HepG2 (cell line): ENCODE measurements around the gene CDCP1. TPM values are rescaled to one million over a fixed set of nuclear protein-coding genes. Genes with fewer than 3 reads are reported as not detected.

ENCODE experiments used
- ATAC-seq: fragments of 200-7000 bp; cut with Tn5 transposase; 3 replicates; pipeline ENCODE4 v1.9.1; 2020; ENCODE audit warnings: mild to moderate bottlenecking, moderate library complexity
- BruUV-seq: library from RNA; stranded (reverse); fragments of 400-500 nt; replicated peaks from 2 replicates; lab custom pipeline; 2021; lab: Mats Ljungman, UMichigan
- CTCF ChIA-PET: fragments of 300-600 bp; formaldehyde crosslinking; extraction: SDS; loops from one replicate; lab custom pipeline; 2021; ENCODE audit warnings: low total read pairs, inconsistent platforms, low intra/inter-chr PET ratio; lab: Yijun Ruan, JAX
- POLR2A ChIA-PET: fragments of 350-600 bp; sonication (Branson Sonifier 250); formaldehyde crosslinking; loops from one replicate; lab custom pipeline; 2020; ENCODE audit warnings: antibody characterized with exemption, inconsistent platforms; lab: Yijun Ruan, JAX
- DNase-seq: peaks from one replicate; pipeline ENCODE4 v3.0.0-alpha.2; 2015; ENCODE audit warnings: low spot score
- FAIRE-seq: peaks from 3 replicates; lab custom pipeline; 2011; peaks lifted over from hg19 to GRCh38; lab: Jason Lieb, UNC
- H2AFZ ChIP-seq: one replicate; pipeline ENCODE4 v1.6.1; 2011; ENCODE audit warnings: low read length, inconsistent platforms
- H3K27ac ChIP-seq: fragments of 300-600 bp; 3 replicates; pipeline ENCODE4 v1.8.0; 2011; ENCODE audit warnings: mixed run types, mild to moderate bottlenecking, mixed read lengths, low read length, inconsistent platforms; ENCODE audit not compliant: insufficient read depth; ENCODE audit errors: extremely low read length
- H3K27me3 ChIP-seq, 2 experiments: fragments of 200-600 bp in 1 of 2; 2 replicates in 1 of 2; 3 replicates in 1 of 2; pipeline versions ENCODE4 v1.6.0 to v1.8.0; 2011; ENCODE audit warnings: low read length in 2 of 2, mild to moderate bottlenecking in 2 of 2, moderate library complexity in 2 of 2, inconsistent platforms in 1 of 2; ENCODE audit not compliant: insufficient read depth in 2 of 2, control insufficient read depth in 1 of 2
- H3K36me3 ChIP-seq, 2 experiments: fragments of 200-600 bp in 1 of 2; replicated peaks in 1 of 2; 2 replicates in 1 of 2; 3 replicates in 1 of 2; pipeline versions ENCODE4 v1.5.1 to v1.8.0; 2011; ENCODE audit warnings: low read length in 2 of 2, inconsistent platforms in 1 of 2; ENCODE audit not compliant: insufficient read depth in 2 of 2, control insufficient read depth in 1 of 2
- H3K4me1 ChIP-seq: 2 replicates; pipeline ENCODE4 v1.5.1; 2012; ENCODE audit warnings: low read length, inconsistent platforms; ENCODE audit not compliant: insufficient read depth
- H3K4me2 ChIP-seq: 2 replicates; pipeline ENCODE4 v1.6.0; 2011; ENCODE audit warnings: low read depth, low read length, inconsistent platforms
- H3K4me3 ChIP-seq, 3 experiments: fragments of 200-600 bp in 1 of 3; sonication (generic), shearing (Covaris generic) in 1 of 3; replicated peaks in 1 of 3; 2 replicates each; pipeline ENCODE4 v1.5.1; 2011 to 2016; ENCODE audit warnings: low read length in 3 of 3, inconsistent platforms in 2 of 3, low read depth in 2 of 3, mild to moderate bottlenecking in 2 of 3, control low read depth in 1 of 3, mixed read lengths in 1 of 3; ENCODE audit not compliant: insufficient read depth in 1 of 3
- H3K79me2 ChIP-seq: one replicate; pipeline ENCODE4 v1.6.1; 2011; ENCODE audit warnings: low read length, inconsistent platforms; ENCODE audit not compliant: insufficient read depth
- H3K9ac ChIP-seq: 2 replicates; pipeline ENCODE4 v1.6.0; 2011; ENCODE audit warnings: mild to moderate bottlenecking, low read depth, low read length, inconsistent platforms; ENCODE audit not compliant: insufficient read depth
- H3K9me3 ChIP-seq: 2 replicates; pipeline ENCODE4 v1.5.1; 2012; ENCODE audit warnings: mild to moderate bottlenecking, low read length
- H4K20me1 ChIP-seq: 2 replicates; pipeline ENCODE4 v1.6.0; 2011; ENCODE audit warnings: inconsistent platforms, mild to moderate bottlenecking, low read length, moderate library complexity; ENCODE audit not compliant: insufficient read depth
- MIER2 ChIP-seq: IDR thresholded peaks from 2 replicates; pipeline ENCODE4 v1.6.1; 2016; ENCODE audit warnings: missing biosample characterization, missing genetic modification reagents
- NFRKB ChIP-seq: fragments of 450-650 bp; IDR thresholded peaks from 2 replicates; pipeline ENCODE4 v1.6.1; 2017
- NKX3-1 ChIP-seq: sonication (generic); formaldehyde crosslinking; IDR thresholded peaks from 2 replicates; pipeline ENCODE4 v1.5.0; 2020; ENCODE audit warnings: missing genetic modification reagents
- NPAS2 ChIP-seq: sonication (generic); formaldehyde crosslinking; IDR thresholded peaks from 2 replicates; pipeline ENCODE4 v1.8.0; 2022; ENCODE audit warnings: mild to moderate bottlenecking, missing genetic modification reagents, borderline replicate concordance
- POLR2AphosphoS5 ChIP-seq: IDR thresholded peaks from 2 replicates; pipeline ENCODE4 v1.6.1; 2012; ENCODE audit warnings: low read depth, low read length
- PPARG ChIP-seq: conservative IDR thresholded peaks from 2 replicates; pipeline ENCODE4 v1.6.1; 2016; ENCODE audit warnings: missing biosample characterization, missing genetic modification reagents
- SETDB1 ChIP-seq: sonication (generic); formaldehyde crosslinking; IDR thresholded peaks from 2 replicates; pipeline ENCODE4 v1.5.1; 2020; ENCODE audit warnings: missing genetic modification reagents, mild to moderate bottlenecking, borderline replicate concordance
- ZNF546 ChIP-seq: sonication (generic); formaldehyde crosslinking; conservative IDR thresholded peaks from 2 replicates; pipeline ENCODE4 v1.8.1; 2023; ENCODE audit warnings: mild to moderate bottlenecking, missing genetic modification reagents
- ZNF598 ChIP-seq: sonication (generic); formaldehyde crosslinking; IDR thresholded peaks from 2 replicates; pipeline ENCODE4 v1.5.1; 2020; ENCODE audit warnings: mild to moderate bottlenecking, missing genetic modification reagents, borderline replicate concordance
- WGBS: methylation state at CpG from one replicate; pipeline ENCODE4 v1.1.6; 2017; ENCODE audit warnings: low lambda C conversion rate; 5-methylcytosine and 5-hydroxymethylcytosine counted together
- in situ Hi-C: cut with HindIII; loops from 2 replicates; pipeline ENCODE4 v1.10.0; 2017; ENCODE audit warnings: low pct_unique_long_range_greater_than_20kb; ENCODE audit not compliant: extremely low pct_ligation_motif_present
- intact Hi-C: fragments of 100-400 bp; cut with micrococcal nuclease; formaldehyde crosslinking; loops from one replicate; pipeline ENCODE4 v1.10.0; 2022; ENCODE audit not compliant: unreplicated experiment
- polyA plus RNA-seq, 8 experiments: library from polyadenylated mRNA; depleted of rRNA in 3 of 8; stranded (reverse) in 7 of 8; unstranded in 1 of 8; fragments of >200 nt; fragmentation: Illumina TruSeq in 4 of 8; extraction: Trizol in 4 of 8; gene quantifications; 2 replicates each; pipeline versions ENCODE4 v1.2.1 to v1.2.3, GENCODE V29; 2011 to 2016; ENCODE audit warnings: low read depth in 4 of 8, missing spikeins in 1 of 8, mixed read lengths in 1 of 8; ENCODE audit not compliant: insufficient read depth in 1 of 8
- total RNA-seq, 5 experiments: library from RNA; depleted of rRNA; stranded (reverse); fragments of >200 nt; fragmentation: Illumina TruSeq; extraction: Trizol; gene quantifications; 2 replicates each; pipeline ENCODE4 v1.2.3, GENCODE V29; 2016; ENCODE audit warnings: low read depth in 1 of 5
- TF ChIP-seq, protein P1 (sequence below): sonication (generic); formaldehyde crosslinking; IDR thresholded peaks from 2 replicates; pipeline ENCODE4 v1.4.0; 2020; ENCODE audit warnings: missing genetic modification reagents
- TF ChIP-seq, protein P2 (sequence below): sonication (generic); formaldehyde crosslinking; IDR thresholded peaks from 2 replicates; pipeline ENCODE4 v1.5.1; 2020; ENCODE audit warnings: missing genetic modification reagents, mild to moderate bottlenecking, borderline replicate concordance
- TF ChIP-seq, protein P3 (sequence below): sonication (generic); formaldehyde crosslinking; IDR thresholded peaks from 2 replicates; pipeline ENCODE4 v1.9.0; 2021; ENCODE audit warnings: missing genetic modification reagents, borderline replicate concordance
- TF ChIP-seq, protein P4 (sequence below): sonication (generic); formaldehyde crosslinking; IDR thresholded peaks from 2 replicates; pipeline ENCODE4 v1.4.0; 2020; ENCODE audit warnings: low read depth, mild to moderate bottlenecking, missing genetic modification reagents

CDCP1 gene
- total and polyA plus RNA-seq, 2 of the 13 experiments (the other 11 are each of a cell fraction or from before 2014, with no cell fraction given) = 0.11 to 0.18 TPM

DNA sequence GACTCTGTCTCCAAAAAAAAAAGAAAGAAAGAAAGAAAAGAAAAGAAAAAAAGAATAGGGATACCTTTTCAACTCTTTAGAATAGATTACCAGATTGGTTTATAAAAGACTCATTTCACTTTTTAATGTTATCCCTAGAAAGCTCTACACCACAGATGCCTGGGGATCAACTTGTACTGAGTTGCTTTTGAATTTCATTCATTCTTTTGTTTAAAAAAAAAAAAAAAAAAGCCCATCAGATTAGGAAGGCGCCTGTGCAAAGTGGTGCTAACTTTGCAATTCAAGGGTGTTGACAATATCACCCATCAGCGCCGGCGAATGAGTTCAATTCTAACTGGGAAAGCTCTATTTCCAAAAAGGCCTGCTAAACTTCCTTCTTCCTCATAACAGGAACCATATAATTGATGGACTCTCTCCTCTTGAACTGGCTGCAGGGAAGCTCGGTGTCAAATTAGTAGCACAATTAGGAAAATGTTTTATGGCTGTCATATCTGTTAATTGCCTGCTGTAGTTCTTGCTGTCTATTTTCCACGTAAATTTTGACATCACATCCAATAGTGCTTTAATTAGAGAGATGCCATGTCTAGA, 48.8 kb downstream of the CDCP1 start (continued):
- TF ChIP-seq, protein P1, sequence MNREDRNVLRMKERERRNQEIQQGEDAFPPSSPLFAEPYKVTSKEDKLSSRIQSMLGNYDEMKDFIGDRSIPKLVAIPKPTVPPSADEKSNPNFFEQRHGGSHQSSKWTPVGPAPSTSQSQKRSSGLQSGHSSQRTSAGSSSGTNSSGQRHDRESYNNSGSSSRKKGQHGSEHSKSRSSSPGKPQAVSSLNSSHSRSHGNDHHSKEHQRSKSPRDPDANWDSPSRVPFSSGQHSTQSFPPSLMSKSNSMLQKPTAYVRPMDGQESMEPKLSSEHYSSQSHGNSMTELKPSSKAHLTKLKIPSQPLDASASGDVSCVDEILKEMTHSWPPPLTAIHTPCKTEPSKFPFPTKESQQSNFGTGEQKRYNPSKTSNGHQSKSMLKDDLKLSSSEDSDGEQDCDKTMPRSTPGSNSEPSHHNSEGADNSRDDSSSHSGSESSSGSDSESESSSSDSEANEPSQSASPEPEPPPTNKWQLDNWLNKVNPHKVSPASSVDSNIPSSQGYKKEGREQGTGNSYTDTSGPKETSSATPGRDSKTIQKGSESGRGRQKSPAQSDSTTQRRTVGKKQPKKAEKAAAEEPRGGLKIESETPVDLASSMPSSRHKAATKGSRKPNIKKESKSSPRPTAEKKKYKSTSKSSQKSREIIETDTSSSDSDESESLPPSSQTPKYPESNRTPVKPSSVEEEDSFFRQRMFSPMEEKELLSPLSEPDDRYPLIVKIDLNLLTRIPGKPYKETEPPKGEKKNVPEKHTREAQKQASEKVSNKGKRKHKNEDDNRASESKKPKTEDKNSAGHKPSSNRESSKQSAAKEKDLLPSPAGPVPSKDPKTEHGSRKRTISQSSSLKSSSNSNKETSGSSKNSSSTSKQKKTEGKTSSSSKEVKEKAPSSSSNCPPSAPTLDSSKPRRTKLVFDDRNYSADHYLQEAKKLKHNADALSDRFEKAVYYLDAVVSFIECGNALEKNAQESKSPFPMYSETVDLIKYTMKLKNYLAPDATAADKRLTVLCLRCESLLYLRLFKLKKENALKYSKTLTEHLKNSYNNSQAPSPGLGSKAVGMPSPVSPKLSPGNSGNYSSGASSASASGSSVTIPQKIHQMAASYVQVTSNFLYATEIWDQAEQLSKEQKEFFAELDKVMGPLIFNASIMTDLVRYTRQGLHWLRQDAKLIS (CRISPR knock-in tag) = no peak
- TF ChIP-seq NFRKB (no peak), MIER2 (CRISPR knock-in tag) (no peak), PPARG (no peak), POLR2AphosphoS5 (no peak)
- TF ChIP-seq, protein P2, sequence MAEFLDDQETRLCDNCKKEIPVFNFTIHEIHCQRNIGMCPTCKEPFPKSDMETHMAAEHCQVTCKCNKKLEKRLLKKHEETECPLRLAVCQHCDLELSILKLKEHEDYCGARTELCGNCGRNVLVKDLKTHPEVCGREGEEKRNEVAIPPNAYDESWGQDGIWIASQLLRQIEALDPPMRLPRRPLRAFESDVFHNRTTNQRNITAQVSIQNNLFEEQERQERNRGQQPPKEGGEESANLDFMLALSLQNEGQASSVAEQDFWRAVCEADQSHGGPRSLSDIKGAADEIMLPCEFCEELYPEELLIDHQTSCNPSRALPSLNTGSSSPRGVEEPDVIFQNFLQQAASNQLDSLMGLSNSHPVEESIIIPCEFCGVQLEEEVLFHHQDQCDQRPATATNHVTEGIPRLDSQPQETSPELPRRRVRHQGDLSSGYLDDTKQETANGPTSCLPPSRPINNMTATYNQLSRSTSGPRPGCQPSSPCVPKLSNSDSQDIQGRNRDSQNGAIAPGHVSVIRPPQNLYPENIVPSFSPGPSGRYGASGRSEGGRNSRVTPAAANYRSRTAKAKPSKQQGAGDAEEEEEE (CRISPR knock-in tag) = no peak
- TF ChIP-seq, all 625 proteins: peak for 0

DNA sequence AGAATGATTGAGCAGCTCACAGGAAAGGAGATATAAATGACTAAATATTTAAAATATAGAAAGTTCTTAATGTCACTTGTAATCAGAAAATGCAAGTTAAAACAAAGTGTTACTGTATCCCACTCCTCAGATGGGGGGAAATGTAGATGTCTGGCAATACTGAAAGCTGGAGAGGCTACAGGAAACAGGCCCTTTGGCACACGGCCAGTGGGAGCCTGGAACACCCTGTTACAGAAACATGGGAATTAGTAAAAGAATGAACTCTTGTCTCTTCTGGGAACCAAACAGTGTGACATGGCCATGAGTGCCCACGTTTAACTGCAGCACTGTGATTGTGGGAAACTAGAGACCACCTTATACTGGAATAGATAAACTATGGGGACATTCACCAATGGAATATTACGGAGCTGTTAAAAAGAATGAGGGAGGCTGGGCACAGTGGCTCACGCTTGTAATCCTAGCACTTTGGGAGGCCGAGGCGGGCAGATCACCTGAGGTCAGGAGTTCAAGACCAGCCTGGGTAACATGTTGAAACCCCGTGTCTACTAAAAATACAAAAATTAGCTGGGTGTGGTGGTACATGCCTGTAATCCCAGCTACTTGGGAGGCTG, 50.2 kb downstream of the CDCP1 start:
- ChIA-PET CTCF (no interaction called here), POLR2A (no interaction called here)
- no peaks in the 10 kb centered on the region for H3K36me3 ChIP-seq
- no peak overlapping the region for H3K27ac ChIP-seq
- no peaks in the 10 kb centered on the region for H3K79me2 ChIP-seq
- in situ Hi-C loops = no loop called here
- intact Hi-C loops = no loop called here
- no peaks in the 10 kb centered on the region for H4K20me1 ChIP-seq
- no peaks in the 10 kb centered on the region; a peak in 2 of 5 replicates for H3K27me3 ChIP-seq
- peaks cover 17% of the 10 kb centered on the region; the same call in 1 of the 2 replicates for H3K4me1 ChIP-seq
- WGBS = 19% methylated on average over 7 of the region's 7 CpGs
- H3K4me2 ChIP-seq = no peak overlapping the region
- H2AFZ ChIP-seq = no peak overlapping the region
- no peak overlapping the region for H3K4me3 ChIP-seq
- no peaks in the 10 kb centered on the region for H3K9me3 ChIP-seq
- FAIRE-seq = no peak
- ATAC-seq = no peak
- H3K9ac ChIP-seq = no peak overlapping the region
- DNase-seq = no peak
- BruUV-seq = no TSS peak
- TF ChIP-seq, protein P3, sequence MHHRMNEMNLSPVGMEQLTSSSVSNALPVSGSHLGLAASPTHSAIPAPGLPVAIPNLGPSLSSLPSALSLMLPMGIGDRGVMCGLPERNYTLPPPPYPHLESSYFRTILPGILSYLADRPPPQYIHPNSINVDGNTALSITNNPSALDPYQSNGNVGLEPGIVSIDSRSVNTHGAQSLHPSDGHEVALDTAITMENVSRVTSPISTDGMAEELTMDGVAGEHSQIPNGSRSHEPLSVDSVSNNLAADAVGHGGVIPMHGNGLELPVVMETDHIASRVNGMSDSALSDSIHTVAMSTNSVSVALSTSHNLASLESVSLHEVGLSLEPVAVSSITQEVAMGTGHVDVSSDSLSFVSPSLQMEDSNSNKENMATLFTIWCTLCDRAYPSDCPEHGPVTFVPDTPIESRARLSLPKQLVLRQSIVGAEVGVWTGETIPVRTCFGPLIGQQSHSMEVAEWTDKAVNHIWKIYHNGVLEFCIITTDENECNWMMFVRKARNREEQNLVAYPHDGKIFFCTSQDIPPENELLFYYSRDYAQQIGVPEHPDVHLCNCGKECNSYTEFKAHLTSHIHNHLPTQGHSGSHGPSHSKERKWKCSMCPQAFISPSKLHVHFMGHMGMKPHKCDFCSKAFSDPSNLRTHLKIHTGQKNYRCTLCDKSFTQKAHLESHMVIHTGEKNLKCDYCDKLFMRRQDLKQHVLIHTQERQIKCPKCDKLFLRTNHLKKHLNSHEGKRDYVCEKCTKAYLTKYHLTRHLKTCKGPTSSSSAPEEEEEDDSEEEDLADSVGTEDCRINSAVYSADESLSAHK (CRISPR knock-in tag) = no peak
- TF ChIP-seq ZNF598 (CRISPR knock-in tag) (no peak), NKX3-1 (CRISPR knock-in tag) (no peak), SETDB1 (no peak), NPAS2 (CRISPR knock-in tag) (no peak), ZNF546 (CRISPR knock-in tag) (no peak)
- TF ChIP-seq, protein P4, sequence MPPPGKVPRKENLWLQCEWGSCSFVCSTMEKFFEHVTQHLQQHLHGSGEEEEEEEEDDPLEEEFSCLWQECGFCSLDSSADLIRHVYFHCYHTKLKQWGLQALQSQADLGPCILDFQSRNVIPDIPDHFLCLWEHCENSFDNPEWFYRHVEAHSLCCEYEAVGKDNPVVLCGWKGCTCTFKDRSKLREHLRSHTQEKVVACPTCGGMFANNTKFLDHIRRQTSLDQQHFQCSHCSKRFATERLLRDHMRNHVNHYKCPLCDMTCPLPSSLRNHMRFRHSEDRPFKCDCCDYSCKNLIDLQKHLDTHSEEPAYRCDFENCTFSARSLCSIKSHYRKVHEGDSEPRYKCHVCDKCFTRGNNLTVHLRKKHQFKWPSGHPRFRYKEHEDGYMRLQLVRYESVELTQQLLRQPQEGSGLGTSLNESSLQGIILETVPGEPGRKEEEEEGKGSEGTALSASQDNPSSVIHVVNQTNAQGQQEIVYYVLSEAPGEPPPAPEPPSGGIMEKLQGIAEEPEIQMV (CRISPR knock-in tag) = no peak
